IMR-90 (cell line): Measurements from ENCODE around the gene KIAA0513. TPM values are rescaled to one million over a fixed set of nuclear protein-coding genes. Genes with fewer than 3 reads are reported as not detected.

Experiments
- ATAC-seq: fragments of 200-7000 bp; cut with Tn5 transposase; 2 replicates; pipeline ENCODE4 v1.9.1; 2020; ENCODE audit warnings: low read depth, mild to moderate bottlenecking, moderate library complexity
- BruUV-seq: library from RNA; stranded (reverse); fragments of 400-500 nt; replicated peaks from 2 replicates; lab custom pipeline; 2021; lab: Mats Ljungman, UMichigan
- CTCF ChIA-PET: fragments of 300-600 bp; formaldehyde crosslinking; extraction: SDS; loops from one replicate; lab custom pipeline; 2021; ENCODE audit warnings: antibody characterized with exemption; lab: Yijun Ruan, JAX
- POLR2A ChIA-PET: fragments of 300-600 bp; sonication (Branson Sonifier 250); formaldehyde crosslinking; loops from one replicate; lab custom pipeline; 2022; ENCODE audit warnings: antibody characterized with exemption; ENCODE audit not compliant: unreplicated experiment; lab: Charles Lee
- DNase-seq: peaks from one replicate; pipeline ENCODE4 v3.0.0; 2013
- H2AFZ ChIP-seq: replicated peaks from 2 replicates; pipeline ENCODE3; 2013; ENCODE audit warnings: low read length, mild to moderate bottlenecking; ENCODE audit not compliant: poor library complexity
- H2AK5ac ChIP-seq: 2 replicates; pipeline ENCODE4 v1.6.1; 2013; ENCODE audit warnings: low read depth, low read length, inconsistent platforms
- H2AK9ac ChIP-seq: replicated peaks from 2 replicates; pipeline ENCODE3; 2013; ENCODE audit warnings: mild to moderate bottlenecking, low read depth, low read length, moderate library complexity; ENCODE audit not compliant: poor library complexity
- H2BK120ac ChIP-seq: 2 replicates; pipeline ENCODE4 v1.6.1; 2013; ENCODE audit warnings: low read depth, low read length, inconsistent platforms
- H2BK15ac ChIP-seq: 3 replicates; pipeline ENCODE4 v1.6.1; 2013; ENCODE audit warnings: low read depth, low read length, inconsistent platforms
- H2BK20ac ChIP-seq: 2 replicates; pipeline ENCODE4 v1.6.1; 2013; ENCODE audit warnings: low read depth, mild to moderate bottlenecking, inconsistent platforms, low read length, moderate library complexity
- H2BK5ac ChIP-seq: 2 replicates; pipeline ENCODE4 v1.6.1; 2013; ENCODE audit warnings: mild to moderate bottlenecking, low read depth, low read length, inconsistent platforms; ENCODE audit not compliant: poor library complexity, severe bottlenecking
- H3K14ac ChIP-seq: replicated peaks from 2 replicates; pipeline ENCODE4 v1.6.1; 2013; ENCODE audit warnings: low read depth, low read length, inconsistent platforms
- H3K18ac ChIP-seq: 2 replicates; pipeline ENCODE4 v1.6.1; 2013; ENCODE audit warnings: low read depth, low read length, control low read depth
- H3K23ac ChIP-seq: 2 replicates; pipeline ENCODE4 v1.6.1; 2013; ENCODE audit warnings: low read depth, low read length, inconsistent platforms
- H3K27ac ChIP-seq: 2 replicates; pipeline ENCODE4 v1.5.1; 2013; ENCODE audit warnings: mild to moderate bottlenecking, control low read depth, low read length; ENCODE audit not compliant: insufficient read depth
- H3K27me3 ChIP-seq: 2 replicates; pipeline ENCODE4 v1.6.1; 2013; ENCODE audit warnings: low read length; ENCODE audit not compliant: control insufficient read depth, insufficient read depth
- H3K36me3 ChIP-seq: 2 replicates; pipeline ENCODE4 v1.6.1; 2013; ENCODE audit warnings: low read length, mixed read lengths; ENCODE audit not compliant: control insufficient read depth, insufficient read depth
- H3K4ac ChIP-seq: 2 replicates; pipeline ENCODE4 v1.6.1; 2013; ENCODE audit warnings: low read depth, low read length, inconsistent platforms
- H3K4me1 ChIP-seq: 2 replicates; pipeline ENCODE4 v1.6.1; 2013; ENCODE audit warnings: low read length, mixed read lengths; ENCODE audit not compliant: control insufficient read depth, insufficient read depth
- H3K4me2 ChIP-seq: 2 replicates; pipeline ENCODE4 v1.6.1; 2013; ENCODE audit warnings: low read depth, mild to moderate bottlenecking, control low read depth, low read length, moderate library complexity
- H3K4me3 ChIP-seq: 2 replicates; pipeline ENCODE4 v1.5.1; 2013; ENCODE audit warnings: low read depth, mild to moderate bottlenecking, control low read depth, low read length, moderate library complexity; ENCODE audit not compliant: insufficient read depth
- H3K56ac ChIP-seq: 2 replicates; pipeline ENCODE4 v1.6.1; 2013; ENCODE audit warnings: low read length, inconsistent platforms; ENCODE audit not compliant: insufficient read depth; ENCODE audit errors: extremely low read depth
- H3K79me1 ChIP-seq, 2 experiments: 2 replicates each; pipeline ENCODE4 v1.6.1; 2013; ENCODE audit warnings: low read length in 2 of 2, inconsistent platforms in 1 of 2, low read depth in 1 of 2
- H3K9ac ChIP-seq: 2 replicates; pipeline ENCODE4 v1.6.1; 2013; ENCODE audit warnings: low read depth, low read length, control low read depth
- H3K9me1 ChIP-seq: 2 replicates; pipeline ENCODE4 v1.6.1; 2013; ENCODE audit warnings: low read length, inconsistent platforms; ENCODE audit not compliant: insufficient read depth
- H3K9me3 ChIP-seq: 2 replicates; pipeline ENCODE4 v1.6.1; 2013; ENCODE audit warnings: low read length; ENCODE audit not compliant: control insufficient read depth, insufficient read depth
- H4K20me1 ChIP-seq: 2 replicates; pipeline ENCODE4 v1.6.1; 2013; ENCODE audit warnings: low read length, inconsistent platforms; ENCODE audit not compliant: insufficient read depth
- H4K5ac ChIP-seq: 2 replicates; pipeline ENCODE4 v1.6.1; 2013; ENCODE audit warnings: mild to moderate bottlenecking, low read depth, low read length, control low read depth
- H4K8ac ChIP-seq, 2 experiments: 2 replicates each; pipeline ENCODE4 v1.6.1; 2013; ENCODE audit warnings: low read depth in 2 of 2, low read length in 2 of 2, control low read depth in 1 of 2, inconsistent platforms in 1 of 2
- H4K91ac ChIP-seq: 2 replicates; pipeline ENCODE4 v1.6.1; 2013; ENCODE audit warnings: low read depth, low read length, inconsistent platforms; ENCODE audit not compliant: insufficient read depth
- ELK1 ChIP-seq: fragments of 150-350 bp; IDR thresholded peaks from 2 replicates; pipeline ENCODE4 v1.6.1; 2016; ENCODE audit warnings: low read depth, mild to moderate bottlenecking, low read length, moderate library complexity, borderline replicate concordance
- MAFK ChIP-seq: IDR thresholded peaks from 2 replicates; pipeline ENCODE4 v1.6.1; 2012; ENCODE audit warnings: low read depth, low read length, improper control_type of control experiment
- NFE2L2 ChIP-seq: fragments of 150-350 bp; IDR thresholded peaks from 2 replicates; pipeline ENCODE4 v1.6.1; 2016; ENCODE audit warnings: low read depth, mild to moderate bottlenecking, low read length
- SMC3 ChIP-seq: fragments of 150-350 bp; IDR thresholded peaks from 2 replicates; pipeline ENCODE4 v1.6.1; 2016; ENCODE audit warnings: low read depth, mild to moderate bottlenecking, antibody characterized with exemption, low read length, moderate library complexity
- USF2 ChIP-seq: fragments of 150-350 bp; IDR thresholded peaks from 2 replicates; pipeline ENCODE4 v1.6.1; 2017; ENCODE audit warnings: mild to moderate bottlenecking, antibody characterized with exemption, low read length, low read depth
- WGBS, 2 experiments: methylation state at CpG; one replicate each; pipeline versions ENCODE4 v1.1.5 to v1.1.7; 2013; ENCODE audit warnings: missing lambda C conversion rate in 2 of 2; ENCODE audit not compliant: insufficient read length in 1 of 2; ENCODE audit errors: extremely low coverage in 2 of 2; 5-methylcytosine and 5-hydroxymethylcytosine counted together
- dilution Hi-C: fragments of 300-500 bp; cut with HindIII; formaldehyde crosslinking; loops from one replicate; pipeline ENCODE4 v1.14.3; 2018; ENCODE audit warnings: low sequenced_read_pairs; ENCODE audit not compliant: unreplicated experiment
- in situ Hi-C: fragments of 300-500 bp; cut with MboI; formaldehyde crosslinking; loops from 3 replicates; pipeline ENCODE4 v1.14.3; 2019; ENCODE audit warnings: low sequenced_read_pairs, inconsistent platforms, mixed read lengths
- intact Hi-C: fragments of 100-400 bp; cut with micrococcal nuclease; formaldehyde crosslinking; loops from 2 replicates; pipeline ENCODE4 v1.10.0; 2022
- polyA plus RNA-seq, 3 experiments: library from polyadenylated mRNA; depleted of rRNA; stranded (reverse); fragments of >200 nt; gene quantifications; 2 replicates each; pipeline ENCODE4 v1.2.3, GENCODE V29; 2012; ENCODE audit warnings: low replicate concordance in 1 of 3
- total RNA-seq: library from RNA; depleted of rRNA; stranded (reverse); fragments of >200 nt; gene quantifications from 2 replicates; pipeline ENCODE4 v1.2.3, GENCODE V29; 2012

The KIAA0513 gene
- total and polyA plus RNA-seq, 2 of the 4 experiments (the other 2 are of a cell fraction), result 9.5 TPM

- Histone ChIP-seq H3K36me3 (no peaks in the 10 kb centered on the region), H3K9me3 (no peaks in the 10 kb centered on the region), H3K14ac (no peak overlapping the region), H3K23ac (no peak overlapping the region), H3K27ac (no peak overlapping the region), H3K9me1 (no peaks in the 10 kb centered on the region; the same call in 1 of the 2 replicates), H4K8ac (no peak overlapping the region), H2AFZ (no peak overlapping the region), H4K91ac (no peak overlapping the region), H3K4me3 (no peak overlapping the region), H4K20me1 (no peaks in the 10 kb centered on the region; the same call in 1 of the 2 replicates), H2BK20ac (no peak overlapping the region), H3K9ac (no peak overlapping the region), H3K4me2 (no peak overlapping the region), H2BK120ac (no peak overlapping the region), H3K56ac (no peak overlapping the region), H3K79me1 (peaks cover 4 to 15% of the 10 kb centered on the region in 2 experiments; a peak in 2 of 4 replicates), H3K4me1 (peaks cover 4% of the 10 kb centered on the region; the same call in 1 of the 2 replicates), H4K5ac (no peak overlapping the region), H2BK15ac (no peak overlapping the region), H2AK5ac (no peak overlapping the region), H3K18ac (no peak overlapping the region), H3K27me3 (no peaks in the 10 kb centered on the region), H2AK9ac (no peak overlapping the region), H2BK5ac (no peak overlapping the region), H3K4ac (no peak overlapping the region)
- intact Hi-C loops, result no loop called here
- no peak for TF ChIP-seq MAFK
- TF ChIP-seq NFE2L2, result no peak
- TF ChIP-seq ELK1, result no peak
- TF ChIP-seq SMC3, result no peak
- TF ChIP-seq USF2, result no peak
- no CpG with 5 or more reads among the region's 2 CpGs for WGBS, 2 experiments
- DNase-seq, result no peak
- no TSS peak for BruUV-seq
- POLR2A ChIA-PET, result no interaction called here
- in situ Hi-C loops, result no loop called here
- ATAC-seq, result no peak
- dilution Hi-C loops, result no loop called here
- CTCF ChIA-PET, result no interaction called here
Observed at GRCh38 chr16:85014311-85014710, 13.3 kb upstream of the KIAA0513 start.
